ENCODE results near the gene MTPN. TPM values are rescaled to one million over a fixed set of nuclear protein-coding genes. Genes with fewer than 3 reads are reported as not detected.
A peak's percentile ranks its signal among the peaks of the same experiment; 100 is the strongest.

Gene MTPN
- total RNA-seq, 1 donor from 2014 or later, result 90.6 TPM

DNA sequence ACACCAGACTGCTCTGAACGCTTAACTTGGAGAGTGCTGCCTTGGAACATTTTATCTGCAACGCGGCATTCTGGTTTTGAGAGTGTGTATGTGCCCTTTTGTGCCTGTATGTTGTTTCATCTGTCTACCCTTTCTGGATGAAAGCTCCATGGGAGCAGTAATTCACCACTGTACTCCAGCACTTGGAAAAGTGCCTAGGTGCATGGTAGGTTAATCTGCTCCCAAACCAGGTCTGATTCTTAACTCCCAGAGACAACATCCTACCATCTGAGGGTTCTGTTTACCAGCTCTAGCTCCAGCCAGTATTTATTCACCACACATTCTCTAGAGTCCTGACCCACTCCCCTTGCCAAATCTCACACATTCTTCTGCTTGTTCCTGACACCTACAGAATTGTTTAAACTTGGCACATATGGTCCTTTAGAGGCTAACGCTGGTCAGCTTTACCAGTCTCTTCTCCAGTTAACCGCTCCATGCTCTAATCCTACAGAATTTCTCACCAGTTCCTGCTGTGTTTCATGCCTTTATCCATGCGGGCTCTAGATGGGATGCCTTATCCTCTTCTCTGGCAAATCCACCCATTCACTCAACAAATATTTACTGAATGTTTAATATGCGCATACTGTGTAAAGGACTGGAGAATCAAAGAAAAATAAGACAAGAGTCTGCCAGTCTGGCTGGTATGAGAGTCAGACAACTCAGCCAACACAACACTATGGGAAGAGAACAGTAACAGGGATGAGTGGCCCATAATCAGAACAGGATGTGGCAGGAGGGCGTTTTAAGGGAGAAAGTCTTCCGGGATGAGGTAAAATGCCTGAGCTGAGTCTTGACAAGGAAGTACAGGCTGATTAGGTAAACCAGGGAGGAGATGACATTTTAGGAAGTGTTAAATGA, 46.3 kb downstream of the MTPN start:
- no peaks in the 10 kb centered on the region for H3K36me3 ChIP-seq (ENCODE audit: control insufficient read depth, insufficient read depth, low read length)
- TF ChIP-seq, protein P1, sequence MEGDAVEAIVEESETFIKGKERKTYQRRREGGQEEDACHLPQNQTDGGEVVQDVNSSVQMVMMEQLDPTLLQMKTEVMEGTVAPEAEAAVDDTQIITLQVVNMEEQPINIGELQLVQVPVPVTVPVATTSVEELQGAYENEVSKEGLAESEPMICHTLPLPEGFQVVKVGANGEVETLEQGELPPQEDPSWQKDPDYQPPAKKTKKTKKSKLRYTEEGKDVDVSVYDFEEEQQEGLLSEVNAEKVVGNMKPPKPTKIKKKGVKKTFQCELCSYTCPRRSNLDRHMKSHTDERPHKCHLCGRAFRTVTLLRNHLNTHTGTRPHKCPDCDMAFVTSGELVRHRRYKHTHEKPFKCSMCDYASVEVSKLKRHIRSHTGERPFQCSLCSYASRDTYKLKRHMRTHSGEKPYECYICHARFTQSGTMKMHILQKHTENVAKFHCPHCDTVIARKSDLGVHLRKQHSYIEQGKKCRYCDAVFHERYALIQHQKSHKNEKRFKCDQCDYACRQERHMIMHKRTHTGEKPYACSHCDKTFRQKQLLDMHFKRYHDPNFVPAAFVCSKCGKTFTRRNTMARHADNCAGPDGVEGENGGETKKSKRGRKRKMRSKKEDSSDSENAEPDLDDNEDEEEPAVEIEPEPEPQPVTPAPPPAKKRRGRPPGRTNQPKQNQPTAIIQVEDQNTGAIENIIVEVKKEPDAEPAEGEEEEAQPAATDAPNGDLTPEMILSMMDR (IDR thresholded peaks at IDR 0.05; ENCODE audit: insufficient read depth, low read length, severe bottlenecking), result no peak
- H3K27me3 ChIP-seq (ENCODE audit: control insufficient read depth, insufficient read depth, low read length), result no peaks in the 10 kb centered on the region
- FAIRE-seq, result peak; percentile 50
- no peak overlapping the region for H3K4me3 ChIP-seq (ENCODE audit: low read depth, low read length)
- peak; percentile 74 for DNase-seq (ENCODE audit: low read depth)

DNA sequence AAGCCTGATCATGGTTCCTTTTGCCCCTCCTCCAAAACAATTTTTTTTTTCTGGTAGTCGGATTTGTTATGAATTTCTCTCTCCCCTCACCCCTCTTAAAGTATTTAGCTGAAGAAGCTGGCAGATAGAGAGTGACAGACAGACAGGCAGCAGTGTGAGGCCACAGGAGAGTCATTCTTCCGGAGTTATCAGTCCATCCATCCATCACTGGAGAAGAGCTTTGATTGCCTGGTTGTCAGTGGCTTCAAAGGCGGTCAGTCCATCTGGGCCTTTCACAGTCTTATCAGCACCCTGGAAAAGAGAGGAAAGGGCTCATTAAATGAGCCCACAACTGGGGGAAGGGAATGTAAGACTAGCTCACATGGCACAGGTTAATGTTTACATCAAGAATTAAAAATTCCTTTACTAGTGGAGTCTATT, 47.4 kb downstream of the MTPN start:
- DNase-seq (ENCODE audit: low read depth) (no peak), FAIRE-seq (no peak)
- TF ChIP-seq, protein P1 (IDR thresholded peaks at IDR 0.05; ENCODE audit: insufficient read depth, low read length, severe bottlenecking), result no peak
- H3K36me3 ChIP-seq (ENCODE audit: control insufficient read depth, insufficient read depth, low read length), result no peaks in the 10 kb centered on the region
- H3K4me3 ChIP-seq (ENCODE audit: low read depth, low read length), result no peak overlapping the region
- no peaks in the 10 kb centered on the region for H3K27me3 ChIP-seq (ENCODE audit: control insufficient read depth, insufficient read depth, low read length)

DNA sequence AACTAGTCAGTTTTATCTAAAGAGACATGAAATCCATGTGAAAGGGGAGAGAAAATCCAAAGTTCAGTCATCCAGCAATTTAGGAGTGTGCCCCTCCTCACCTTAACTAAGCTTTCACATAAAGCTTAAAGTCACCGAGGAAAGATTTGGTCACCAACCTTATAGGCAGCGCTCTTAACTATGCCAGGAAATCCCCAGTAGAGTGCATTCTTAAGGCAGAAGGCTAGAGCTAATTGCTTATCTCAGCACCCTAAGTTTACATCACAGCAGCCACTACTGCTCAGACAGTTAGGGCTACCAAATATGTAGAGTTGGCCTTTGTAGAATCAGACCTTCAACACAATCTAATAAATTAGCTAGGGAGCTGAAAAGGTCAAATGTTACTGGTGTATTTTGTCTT, 47.9 kb downstream of the MTPN start:
- TF ChIP-seq, protein P1 (IDR thresholded peaks at IDR 0.05; ENCODE audit: insufficient read depth, low read length, severe bottlenecking), result no peak
- H3K36me3 ChIP-seq (ENCODE audit: control insufficient read depth, insufficient read depth, low read length), result no peaks in the 10 kb centered on the region
- DNase-seq (ENCODE audit: low read depth), result no peak

DNA sequence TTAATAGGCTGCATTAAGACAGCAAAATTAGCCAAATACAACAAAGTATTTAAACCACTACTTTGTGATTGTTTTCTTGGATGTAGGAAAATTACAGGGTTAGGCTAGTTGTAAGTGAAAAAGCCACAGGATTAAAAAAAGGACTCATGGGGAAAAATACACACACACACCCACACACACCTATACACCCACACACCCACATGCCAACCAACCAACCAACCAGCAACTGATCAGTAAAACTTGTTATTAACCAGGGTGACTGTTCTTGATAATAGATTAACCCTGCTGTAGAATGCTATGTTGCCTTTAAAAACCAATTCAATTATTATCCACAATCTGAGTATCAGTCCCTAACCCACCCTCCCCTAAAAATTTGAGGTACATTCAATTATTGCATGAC, 49.0 kb downstream of the MTPN start:
- H3K4me3 ChIP-seq (ENCODE audit: low read depth, low read length), result no peak overlapping the region
- FAIRE-seq (no peak), DNase-seq (ENCODE audit: low read depth) (no peak)
- TF ChIP-seq, protein P1 (IDR thresholded peaks at IDR 0.05; ENCODE audit: insufficient read depth, low read length, severe bottlenecking), result no peak
- no peaks in the 10 kb centered on the region for H3K27me3 ChIP-seq (ENCODE audit: control insufficient read depth, insufficient read depth, low read length)
- H3K36me3 ChIP-seq (ENCODE audit: control insufficient read depth, insufficient read depth, low read length), result no peaks in the 10 kb centered on the region

More for the DNA sequence above, 47.9 kb downstream of the MTPN start:
- Histone ChIP-seq H3K4me3 (ENCODE audit: low read depth, low read length) (no peak overlapping the region), H3K27me3 (ENCODE audit: control insufficient read depth, insufficient read depth, low read length) (no peaks in the 10 kb centered on the region)
- FAIRE-seq, result no peak

DNA sequence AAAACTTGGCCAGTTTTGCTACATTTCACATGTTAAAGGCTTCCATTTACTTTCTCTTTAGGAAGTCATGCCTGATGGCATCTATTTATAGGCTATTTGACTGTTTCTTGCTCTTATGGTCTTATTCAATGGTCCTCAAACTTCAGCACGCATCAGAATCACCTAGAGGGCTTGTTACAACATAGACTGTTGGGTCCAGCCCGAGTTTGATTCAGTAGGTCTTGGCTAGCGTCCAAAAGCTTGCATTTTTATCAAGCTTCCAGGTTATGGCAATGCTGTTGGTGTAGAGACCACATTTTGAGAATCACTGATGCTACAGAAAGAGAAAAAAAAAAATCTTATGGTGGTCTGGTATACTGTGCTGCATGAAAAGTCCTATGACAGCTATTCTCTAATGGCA, 51.9 kb downstream of the MTPN start:
- TF ChIP-seq, protein P1 (IDR thresholded peaks at IDR 0.05; ENCODE audit: insufficient read depth, low read length, severe bottlenecking), result no peak
- peak; percentile 69 for DNase-seq (ENCODE audit: low read depth)

More for the DNA sequence above, 51.9 kb downstream of the MTPN start:
- Histone ChIP-seq H3K27me3 (ENCODE audit: control insufficient read depth, insufficient read depth, low read length) (no peaks in the 10 kb centered on the region), H3K36me3 (ENCODE audit: control insufficient read depth, insufficient read depth, low read length) (no peaks in the 10 kb centered on the region), H3K4me3 (ENCODE audit: low read depth, low read length) (no peak overlapping the region)
- no peak for FAIRE-seq
